GM19351 (cell line): ENCODE results near the gene DNASE1L2.
"Not testable (repeated sequence)": the region's sequence is repeated elsewhere in the genome, so short reads cannot be mapped to it uniquely, and the experiment has no call there.

Source experiments
- ATAC-seq: cut with Tn5 transposase; IDR thresholded peaks from one replicate; pipeline ENCODE4 v1.9.1; 2021; ENCODE audit warnings: mild to moderate bottlenecking, moderate library complexity; ENCODE audit not compliant: unreplicated experiment

The DNASE1L2 gene

GRCh38 chr16:2203119-2203688 lies 33.0 kb upstream of the DNASE1L2 start:
- ATAC-seq, result not testable (repeated sequence)

- no peak for ATAC-seq
Measured at GRCh38 chr16:2204416-2205103, 31.7 kb upstream of the DNASE1L2 start.

- peak; percentile 70 for ATAC-seq
Measured at GRCh38 chr16:2205104-2205966, 30.9 kb upstream of the DNASE1L2 start, which contains the start of gene MLST8. TSS of gene MLST8 (plus strand) at chr16:2205454. CDS start at chr16:2206086, 632 bp downstream.

- peak; percentile 29 for ATAC-seq
Measured at GRCh38 chr16:2205967-2206313, 30.3 kb upstream of the DNASE1L2 start.

- ATAC-seq, result no peak
Measured at GRCh38 chr16:2206420-2206779, 29.8 kb upstream of the DNASE1L2 start.

GRCh38 chr16:2206780-2207433 lies 29.3 kb upstream of the DNASE1L2 start:
- no peak for ATAC-seq

GRCh38 chr16:2207872-2208271 lies 28.4 kb upstream of the DNASE1L2 start:
- no peak for ATAC-seq

GRCh38 chr16:2208308-2208707 lies 27.9 kb upstream of the DNASE1L2 start:
- ATAC-seq, result no peak

GRCh38 chr16:2208772-2209171 lies 27.5 kb upstream of the DNASE1L2 start:
- no peak for ATAC-seq

- no peak for ATAC-seq
Measured at GRCh38 chr16:2209258-2210008, 26.8 kb upstream of the DNASE1L2 start.

GRCh38 chr16:2210009-2210332 lies 26.3 kb upstream of the DNASE1L2 start:
- ATAC-seq, result no peak

- ATAC-seq, result no peak
Measured at GRCh38 chr16:2210386-2211365, 25.6 kb upstream of the DNASE1L2 start, which contains the start of gene BRICD5. TSS of gene BRICD5 (minus strand) at chr16:2210863. CDS start at chr16:2210833, 30 bp downstream.

- ATAC-seq, result no peak
Measured at GRCh38 chr16:2211923-2212347, 24.3 kb upstream of the DNASE1L2 start.

- ATAC-seq, result no peak
Measured at GRCh38 chr16:2212362-2213324, 23.6 kb upstream of the DNASE1L2 start.

- ATAC-seq, result no peak
Measured at GRCh38 chr16:2213817-2214718, 22.2 kb upstream of the DNASE1L2 start.

- ATAC-seq, result peak; percentile 85
Measured at GRCh38 chr16:2214719-2214968, 21.6 kb upstream of the DNASE1L2 start, which contains the start of gene PGP. TSS of gene PGP (minus strand) at chr16:2214840. CDS start at chr16:2214777, 63 bp downstream.

- ATAC-seq, result no peak
Measured at GRCh38 chr16:2216330-2216729, 19.9 kb upstream of the DNASE1L2 start.
